ENCODE results near the gene SPATS2L.

The SPATS2L gene

DNA sequence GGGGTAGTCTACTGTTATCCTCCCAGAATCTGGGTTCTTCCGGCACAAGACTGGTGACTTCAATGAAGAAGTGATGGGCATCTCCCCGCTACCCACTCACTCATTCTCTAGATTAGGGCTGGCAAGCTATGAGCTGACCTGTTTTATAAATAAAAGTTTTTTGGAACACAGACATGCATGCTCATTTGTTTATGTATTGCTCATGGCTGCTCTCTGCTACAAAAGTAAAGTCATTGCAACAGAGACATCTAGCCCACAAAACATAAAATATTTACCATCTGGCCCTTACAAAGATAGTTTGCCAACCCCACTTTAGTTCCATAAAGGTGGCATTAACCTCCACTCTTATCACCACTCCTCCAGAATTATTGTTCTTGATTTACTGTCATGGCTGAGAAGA, 39.1 kb upstream of the SPATS2L start:
- no peaks in the 10 kb centered on the region for H3K9me3 ChIP-seq (ENCODE audit: insufficient read depth, low read depth, low read length)
- H3K9me2 ChIP-seq (replicated peaks; ENCODE audit: low read depth, low read length): no peaks in the 10 kb centered on the region
- no peak overlapping the region for H2AFZ ChIP-seq (ENCODE audit: low read length)
- H4K20me1 ChIP-seq (ENCODE audit: insufficient read depth, low read length, poor library complexity, severe bottlenecking): no peaks in the 10 kb centered on the region
- no peak overlapping the region for H3K9ac ChIP-seq (ENCODE audit: low read depth, low read length, poor library complexity, severe bottlenecking)
- no peaks in the 10 kb centered on the region for H3K4me1 ChIP-seq (ENCODE audit: insufficient read depth, low read length, poor library complexity, severe bottlenecking)
- TF ChIP-seq CTCF (conservative IDR thresholded peaks at IDR 0.05; ENCODE audit: low read length): no peak
- no peak for TF ChIP-seq EZH2phosphoT487 (IDR thresholded peaks at IDR 0.05; ENCODE audit: borderline replicate concordance)
- no peak overlapping the region for H3K4me3 ChIP-seq (ENCODE audit: low read length, poor library complexity, severe bottlenecking)
- H3K4me2 ChIP-seq (ENCODE audit: low read depth, low read length, poor library complexity, severe bottlenecking): no peak overlapping the region
- H3K79me2 ChIP-seq (ENCODE audit: insufficient read depth, low read length): no peaks in the 10 kb centered on the region
- no peaks in the 10 kb centered on the region for H3K27me3 ChIP-seq (ENCODE audit: insufficient read depth, low read length, poor library complexity, severe bottlenecking)
- no peaks in the 10 kb centered on the region for H3K36me3 ChIP-seq (ENCODE audit: insufficient read depth, low read length)
- no peaks in the 10 kb centered on the region for H3F3A ChIP-seq (ENCODE audit: low read depth)

- no peak for TF ChIP-seq CTCF (conservative IDR thresholded peaks at IDR 0.05; ENCODE audit: low read length)
- TF ChIP-seq EZH2phosphoT487 (IDR thresholded peaks at IDR 0.05; ENCODE audit: borderline replicate concordance): no peak
- Histone ChIP-seq H2AFZ (ENCODE audit: low read length) (no peak overlapping the region), H3K79me2 (ENCODE audit: insufficient read depth, low read length) (no peaks in the 10 kb centered on the region), H3K27me3 (ENCODE audit: insufficient read depth, low read length, poor library complexity, severe bottlenecking) (no peaks in the 10 kb centered on the region), H3K4me3 (ENCODE audit: low read length, poor library complexity, severe bottlenecking) (no peak overlapping the region), H3K4me2 (ENCODE audit: low read depth, low read length, poor library complexity, severe bottlenecking) (no peak overlapping the region), H3K9me3 (ENCODE audit: insufficient read depth, low read depth, low read length) (no peaks in the 10 kb centered on the region), H3K9ac (ENCODE audit: low read depth, low read length, poor library complexity, severe bottlenecking) (no peak overlapping the region), H3K9me2 (replicated peaks; ENCODE audit: low read depth, low read length) (no peaks in the 10 kb centered on the region), H3K4me1 (ENCODE audit: insufficient read depth, low read length, poor library complexity, severe bottlenecking) (no peaks in the 10 kb centered on the region), H3F3A (ENCODE audit: low read depth) (no peaks in the 10 kb centered on the region), H4K20me1 (ENCODE audit: insufficient read depth, low read length, poor library complexity, severe bottlenecking) (no peaks in the 10 kb centered on the region), H3K36me3 (ENCODE audit: insufficient read depth, low read length) (no peaks in the 10 kb centered on the region)
These were observed 35.8 kb upstream of the SPATS2L start for GRCh38 chr2:200270732-200271131.

DNA sequence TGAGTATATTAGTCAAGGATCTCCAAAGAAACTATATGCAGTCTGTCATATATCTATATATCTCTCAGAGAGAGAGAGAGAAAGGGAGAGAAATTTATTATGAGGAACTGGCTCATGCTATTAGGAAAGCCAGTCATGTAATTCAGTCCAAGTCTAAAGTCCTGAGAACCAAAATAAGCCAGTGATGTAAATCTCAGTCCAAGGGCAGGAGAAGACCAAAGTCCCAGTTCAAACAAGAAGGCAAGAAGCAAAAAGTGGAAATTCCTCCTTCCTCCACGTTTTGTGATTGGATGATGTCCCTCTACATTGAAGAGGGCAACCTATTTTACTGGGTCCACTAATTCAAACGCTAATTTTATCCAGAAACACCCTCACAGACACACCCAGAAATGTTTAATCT, 34.2 kb upstream of the SPATS2L start:
- no peaks in the 10 kb centered on the region for H3K36me3 ChIP-seq (ENCODE audit: insufficient read depth, low read length)
- TF ChIP-seq CTCF (conservative IDR thresholded peaks at IDR 0.05; ENCODE audit: low read length) (no peak), EZH2phosphoT487 (IDR thresholded peaks at IDR 0.05; ENCODE audit: borderline replicate concordance) (no peak)

More for the DNA sequence above, 34.2 kb upstream of the SPATS2L start:
- Histone ChIP-seq H4K20me1 (ENCODE audit: insufficient read depth, low read length, poor library complexity, severe bottlenecking) (no peaks in the 10 kb centered on the region), H3K4me3 (ENCODE audit: low read length, poor library complexity, severe bottlenecking) (no peak overlapping the region), H3K9me2 (replicated peaks; ENCODE audit: low read depth, low read length) (no peaks in the 10 kb centered on the region), H3K4me1 (ENCODE audit: insufficient read depth, low read length, poor library complexity, severe bottlenecking) (no peaks in the 10 kb centered on the region), H3F3A (ENCODE audit: low read depth) (no peaks in the 10 kb centered on the region), H3K4me2 (ENCODE audit: low read depth, low read length, poor library complexity, severe bottlenecking) (no peak overlapping the region), H3K79me2 (ENCODE audit: insufficient read depth, low read length) (no peaks in the 10 kb centered on the region), H3K9me3 (ENCODE audit: insufficient read depth, low read depth, low read length) (no peaks in the 10 kb centered on the region), H2AFZ (ENCODE audit: low read length) (no peak overlapping the region), H3K27me3 (ENCODE audit: insufficient read depth, low read length, poor library complexity, severe bottlenecking) (no peaks in the 10 kb centered on the region), H3K9ac (ENCODE audit: low read depth, low read length, poor library complexity, severe bottlenecking) (no peak overlapping the region)

Measured in Loucy (cell line).